Measurements from ENCODE around the gene NEU2. TPM values are rescaled to one million over a fixed set of nuclear protein-coding genes. Genes with fewer than 3 reads are reported as not detected.

NEU2 gene
- total and polyA plus RNA-seq, 2 of the 13 experiments (the other 11 are each of a cell fraction or from before 2014, with no cell fraction given): not detected

- TF ChIP-seq ZNF609 (CRISPR knock-in tag; IDR thresholded peaks at IDR 0.05; ENCODE audit: borderline replicate concordance): no peak
- TF ChIP-seq SP2 (CRISPR knock-in tag; IDR thresholded peaks at IDR 0.05): no peak
- TF ChIP-seq DBP (CRISPR knock-in tag; IDR thresholded peaks at IDR 0.05; ENCODE audit: not compliant biosample characterization): no peak
- no peak; the same call in 1 of the 2 replicates for TF ChIP-seq MIER3 (CRISPR knock-in tag; IDR thresholded peaks at IDR 0.05; ENCODE audit: borderline replicate concordance)
- no peak for TF ChIP-seq ZNF513 (CRISPR knock-in tag; conservative IDR thresholded peaks at IDR 0.05)
- TF ChIP-seq HOXA3 (CRISPR knock-in tag; IDR thresholded peaks at IDR 0.05): peak; percentile 15; the same call in 1 of the 2 replicates
- no peak for TF ChIP-seq ZNF331 (CRISPR knock-in tag; IDR thresholded peaks at IDR 0.05)
- no peak for TF ChIP-seq KLF12 (CRISPR knock-in tag; IDR thresholded peaks at IDR 0.05; ENCODE audit: borderline replicate concordance)
- no peak for TF ChIP-seq TFAP4 (IDR thresholded peaks at IDR 0.05; ENCODE audit: borderline replicate concordance, low read depth)
- TF ChIP-seq ELF3 (CRISPR knock-in tag; IDR thresholded peaks at IDR 0.05): peak; percentile 45; the same call in 1 of the 2 replicates
- TF ChIP-seq ZNF710 (CRISPR knock-in tag; IDR thresholded peaks at IDR 0.05; ENCODE audit: borderline replicate concordance): no peak; the same call in 1 of the 2 replicates
- TF ChIP-seq ETV5 (CRISPR knock-in tag; IDR thresholded peaks at IDR 0.05; ENCODE audit: borderline replicate concordance): peak; percentile 3; the same call in 1 of the 2 replicates
- TF ChIP-seq ZNF766 (CRISPR knock-in tag; IDR thresholded peaks at IDR 0.05; ENCODE audit: borderline replicate concordance): no peak
- TF ChIP-seq DRAP1 (CRISPR knock-in tag; IDR thresholded peaks at IDR 0.05): no peak; the same call in 1 of the 2 replicates
- no peak for TF ChIP-seq RCOR2 (CRISPR knock-in tag; IDR thresholded peaks at IDR 0.05)
- no peak for TF ChIP-seq POLR2AphosphoS2 (IDR thresholded peaks at IDR 0.05; ENCODE audit: low read depth, low read length)
- peak; percentile 35; the same call in 1 of the 2 replicates for TF ChIP-seq IRF9 (CRISPR knock-in tag; IDR thresholded peaks at IDR 0.05; ENCODE audit: borderline replicate concordance)
- no peak for TF ChIP-seq ZFYVE20 (CRISPR knock-in tag; IDR thresholded peaks at IDR 0.05; ENCODE audit: borderline replicate concordance, low read depth)
Measured at GRCh38 chr2:233060501-233060979, 28.1 kb downstream of the NEU2 start (continued).

Data from HepG2 (cell line).